Stomach smooth muscle (tissue), 2 donors: ENCODE data around the gene ENPP3.

ENCODE experiments used
- H3K27ac ChIP-seq: one replicate; pipeline ENCODE4 v1.7.0; 2013; ENCODE audit warnings: mild to moderate bottlenecking, low read length, inconsistent platforms
- H3K27me3 ChIP-seq, 2 donors: one replicate each; pipeline ENCODE4 v1.7.0; 2013; ENCODE audit warnings: low read length in 2 of 2; ENCODE audit not compliant: insufficient read depth in 2 of 2, control insufficient read depth in 1 of 2
- H3K36me3 ChIP-seq, 2 donors: one replicate each; pipeline ENCODE4 v1.7.0; 2013; ENCODE audit warnings: low read length in 2 of 2; ENCODE audit not compliant: control insufficient read depth in 2 of 2, insufficient read depth in 2 of 2
- H3K4me1 ChIP-seq: one replicate; pipeline ENCODE4 v1.7.0; 2013; ENCODE audit warnings: low read length; ENCODE audit not compliant: control insufficient read depth, insufficient read depth
- H3K4me3 ChIP-seq, 2 donors: one replicate each; pipeline ENCODE4 v1.7.0; 2013; ENCODE audit warnings: low read length in 2 of 2
- H3K9ac ChIP-seq, 2 donors: one replicate each; pipeline ENCODE4 v1.7.0; 2013; ENCODE audit warnings: low read length in 2 of 2, mild to moderate bottlenecking in 1 of 2
- H3K9me3 ChIP-seq, 2 donors: one replicate each; pipeline ENCODE4 v1.7.0; 2013; ENCODE audit warnings: low read length in 2 of 2; ENCODE audit not compliant: control insufficient read depth in 2 of 2
- donor health status: healthy.
- donor health status: Pancreatic carcinoma.

The ENPP3 gene

GRCh38 chr6:131733376-131734016 is 96.4 kb downstream of the ENPP3 start:
- H3K4me1 ChIP-seq = no peaks in the 10 kb centered on the region
- H3K4me3 ChIP-seq = no peak overlapping the region

GRCh38 chr6:131736003-131736596 is 99.0 kb downstream of the ENPP3 start:
- Histone ChIP-seq H3K4me3 (no peak overlapping the region), H3K27ac (no peak overlapping the region), H3K4me1 (no peaks in the 10 kb centered on the region), H3K9me3 (no peaks in the 10 kb centered on the region), H3K36me3 (no peaks in the 10 kb centered on the region), H3K9ac (no peak overlapping the region), H3K27me3 (no peaks in the 10 kb centered on the region)

More at GRCh38 chr6:131733376-131734016, 96.4 kb downstream of the ENPP3 start:
- Histone ChIP-seq H3K27me3 (no peaks in the 10 kb centered on the region), H3K36me3 (no peaks in the 10 kb centered on the region), H3K9me3 (no peaks in the 10 kb centered on the region), H3K27ac (no peak overlapping the region), H3K9ac (no peak overlapping the region)

GRCh38 chr6:131736811-131737210 is 99.7 kb downstream of the ENPP3 start:
- Histone ChIP-seq H3K9me3 (no peaks in the 10 kb centered on the region), H3K27ac (no peak overlapping the region), H3K27me3 (no peaks in the 10 kb centered on the region), H3K4me3 (no peak overlapping the region), H3K4me1 (no peaks in the 10 kb centered on the region), H3K9ac (no peak overlapping the region), H3K36me3 (no peaks in the 10 kb centered on the region)

GRCh38 chr6:131739136-131739535 is 102.0 kb downstream of the ENPP3 start:
- H3K4me1 ChIP-seq = no peaks in the 10 kb centered on the region
- no peak overlapping the region for H3K27ac ChIP-seq
- no peak overlapping the region for H3K4me3 ChIP-seq

GRCh38 chr6:131740161-131740560 is 103.1 kb downstream of the ENPP3 start:
- Histone ChIP-seq H3K27me3 (no peaks in the 10 kb centered on the region), H3K9ac (no peak overlapping the region), H3K9me3 (no peaks in the 10 kb centered on the region), H3K4me1 (no peaks in the 10 kb centered on the region), H3K4me3 (no peak overlapping the region), H3K27ac (no peak overlapping the region), H3K36me3 (no peaks in the 10 kb centered on the region)

More at GRCh38 chr6:131739136-131739535, 102.0 kb downstream of the ENPP3 start:
- Histone ChIP-seq H3K36me3 (no peaks in the 10 kb centered on the region), H3K9ac (no peak overlapping the region), H3K9me3 (no peaks in the 10 kb centered on the region), H3K27me3 (no peaks in the 10 kb centered on the region)

- Histone ChIP-seq H3K27ac (no peak overlapping the region), H3K36me3 (no peaks in the 10 kb centered on the region), H3K9ac (no peak overlapping the region), H3K27me3 (no peaks in the 10 kb centered on the region), H3K4me3 (no peak overlapping the region), H3K4me1 (no peaks in the 10 kb centered on the region), H3K9me3 (no peaks in the 10 kb centered on the region)
Measured at GRCh38 chr6:131741688-131742393, 104.7 kb downstream of the ENPP3 start.

- H3K4me3 ChIP-seq = no peak overlapping the region
- H3K36me3 ChIP-seq = no peaks in the 10 kb centered on the region
- no peaks in the 10 kb centered on the region for H3K9me3 ChIP-seq
- no peaks in the 10 kb centered on the region for H3K4me1 ChIP-seq
- no peaks in the 10 kb centered on the region for H3K27me3 ChIP-seq
- H3K9ac ChIP-seq = no peak overlapping the region
- H3K27ac ChIP-seq = no peak overlapping the region
Measured at GRCh38 chr6:131744432-131745287, 107.6 kb downstream of the ENPP3 start.

GRCh38 chr6:131745476-131745875 is 108.4 kb downstream of the ENPP3 start:
- no peak overlapping the region for H3K4me3 ChIP-seq
- H3K27me3 ChIP-seq = no peaks in the 10 kb centered on the region
- H3K36me3 ChIP-seq = no peaks in the 10 kb centered on the region
- H3K9me3 ChIP-seq = no peaks in the 10 kb centered on the region
- no peak overlapping the region for H3K9ac ChIP-seq
- no peaks in the 10 kb centered on the region for H3K4me1 ChIP-seq
- no peak overlapping the region for H3K27ac ChIP-seq

GRCh38 chr6:131747821-131748353 is 110.8 kb downstream of the ENPP3 start:
- Histone ChIP-seq H3K27ac (no peak overlapping the region), H3K9me3 (no peaks in the 10 kb centered on the region), H3K4me3 (no peak overlapping the region), H3K4me1 (no peaks in the 10 kb centered on the region), H3K9ac (no peak overlapping the region), H3K27me3 (no peaks in the 10 kb centered on the region), H3K36me3 (no peaks in the 10 kb centered on the region)

- H3K9me3 ChIP-seq = no peaks in the 10 kb centered on the region
Measured at GRCh38 chr6:131749023-131749422, 111.9 kb downstream of the ENPP3 start.

More at GRCh38 chr6:131749023-131749422, 111.9 kb downstream of the ENPP3 start:
- H3K4me1 ChIP-seq = no peaks in the 10 kb centered on the region
- H3K27me3 ChIP-seq = no peaks in the 10 kb centered on the region
- no peak overlapping the region for H3K4me3 ChIP-seq
- no peak overlapping the region for H3K9ac ChIP-seq
- H3K27ac ChIP-seq = no peak overlapping the region
- no peaks in the 10 kb centered on the region for H3K36me3 ChIP-seq
